ENCODE results near the gene BIN1. TPM values are rescaled to one million over a fixed set of nuclear protein-coding genes. Genes with fewer than 3 reads are reported as not detected.
A peak's percentile ranks its signal among the peaks of the same experiment; 100 is the strongest.

Gene BIN1
- total RNA-seq, 6 donors from 2014 or later, result 32.3 to 57.0 (median 42.9) TPM

DNA sequence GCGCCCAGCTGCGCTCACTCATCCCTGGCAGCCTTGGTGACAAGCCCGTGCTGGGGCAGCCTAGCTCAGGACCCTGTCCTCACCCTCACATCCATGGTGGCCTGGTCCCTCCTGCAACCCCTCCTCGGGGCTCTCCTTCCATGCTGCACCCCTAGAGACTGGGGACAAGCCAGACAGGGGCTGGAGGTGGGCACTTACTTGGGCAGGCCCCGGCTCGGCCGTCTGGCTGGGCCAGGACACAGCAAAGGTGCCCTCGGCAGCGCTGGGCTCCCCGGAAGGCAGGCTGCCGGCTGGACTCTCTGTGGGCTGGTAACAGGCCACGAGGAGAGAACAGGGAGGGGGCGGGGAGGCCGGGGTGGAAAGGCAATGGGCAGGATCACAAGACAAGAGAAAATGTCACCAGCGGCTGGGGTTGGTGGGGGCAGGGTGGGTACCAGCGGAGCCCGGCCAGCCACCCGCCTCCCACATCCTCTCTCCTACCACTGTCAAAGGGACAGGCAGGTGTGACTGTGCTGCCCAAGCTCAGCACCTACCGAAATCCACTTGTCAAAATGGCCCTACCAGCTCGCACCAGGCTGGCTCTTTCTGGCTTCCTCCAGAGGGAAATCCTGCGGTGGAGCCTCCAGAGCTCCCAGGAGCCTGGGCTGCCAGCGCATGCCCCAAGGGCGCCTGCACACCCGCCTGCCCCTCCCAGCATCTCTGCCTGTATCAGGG, 54.7 kb downstream of the BIN1 start:
- Histone ChIP-seq H3K9me3 (no peaks in the 10 kb centered on the region), H3K4me3 (no peak overlapping the region), H3K27ac (no peak overlapping the region), H3K27me3 (no peaks in the 10 kb centered on the region), H3K4me1 (peaks cover 3 to 6% (median 4%) of the 10 kb centered on the region in 4 donors), H3K36me3 (peaks cover 0 to 15% (median 7%) of the 10 kb centered on the region in 4 donors)
- TF ChIP-seq EP300 (IDR thresholded peaks at IDR 0.05) (no peak), POLR2A (IDR thresholded peaks at IDR 0.05) (no peak), POLR2AphosphoS5 (IDR thresholded peaks at IDR 0.05) (no peak)
- TF ChIP-seq, protein P1, sequence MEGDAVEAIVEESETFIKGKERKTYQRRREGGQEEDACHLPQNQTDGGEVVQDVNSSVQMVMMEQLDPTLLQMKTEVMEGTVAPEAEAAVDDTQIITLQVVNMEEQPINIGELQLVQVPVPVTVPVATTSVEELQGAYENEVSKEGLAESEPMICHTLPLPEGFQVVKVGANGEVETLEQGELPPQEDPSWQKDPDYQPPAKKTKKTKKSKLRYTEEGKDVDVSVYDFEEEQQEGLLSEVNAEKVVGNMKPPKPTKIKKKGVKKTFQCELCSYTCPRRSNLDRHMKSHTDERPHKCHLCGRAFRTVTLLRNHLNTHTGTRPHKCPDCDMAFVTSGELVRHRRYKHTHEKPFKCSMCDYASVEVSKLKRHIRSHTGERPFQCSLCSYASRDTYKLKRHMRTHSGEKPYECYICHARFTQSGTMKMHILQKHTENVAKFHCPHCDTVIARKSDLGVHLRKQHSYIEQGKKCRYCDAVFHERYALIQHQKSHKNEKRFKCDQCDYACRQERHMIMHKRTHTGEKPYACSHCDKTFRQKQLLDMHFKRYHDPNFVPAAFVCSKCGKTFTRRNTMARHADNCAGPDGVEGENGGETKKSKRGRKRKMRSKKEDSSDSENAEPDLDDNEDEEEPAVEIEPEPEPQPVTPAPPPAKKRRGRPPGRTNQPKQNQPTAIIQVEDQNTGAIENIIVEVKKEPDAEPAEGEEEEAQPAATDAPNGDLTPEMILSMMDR (IDR thresholded peaks at IDR 0.05), result no peak
- WGBS, 2 donors, result 85 to 88% methylated on average over 17 to 24 of the region's 24 CpGs
- ATAC-seq (ENCODE audit: low FRiP score in 2 of 2) (no peak), DNase-seq (peak in 1 of 2 donors; percentile 79)

DNA sequence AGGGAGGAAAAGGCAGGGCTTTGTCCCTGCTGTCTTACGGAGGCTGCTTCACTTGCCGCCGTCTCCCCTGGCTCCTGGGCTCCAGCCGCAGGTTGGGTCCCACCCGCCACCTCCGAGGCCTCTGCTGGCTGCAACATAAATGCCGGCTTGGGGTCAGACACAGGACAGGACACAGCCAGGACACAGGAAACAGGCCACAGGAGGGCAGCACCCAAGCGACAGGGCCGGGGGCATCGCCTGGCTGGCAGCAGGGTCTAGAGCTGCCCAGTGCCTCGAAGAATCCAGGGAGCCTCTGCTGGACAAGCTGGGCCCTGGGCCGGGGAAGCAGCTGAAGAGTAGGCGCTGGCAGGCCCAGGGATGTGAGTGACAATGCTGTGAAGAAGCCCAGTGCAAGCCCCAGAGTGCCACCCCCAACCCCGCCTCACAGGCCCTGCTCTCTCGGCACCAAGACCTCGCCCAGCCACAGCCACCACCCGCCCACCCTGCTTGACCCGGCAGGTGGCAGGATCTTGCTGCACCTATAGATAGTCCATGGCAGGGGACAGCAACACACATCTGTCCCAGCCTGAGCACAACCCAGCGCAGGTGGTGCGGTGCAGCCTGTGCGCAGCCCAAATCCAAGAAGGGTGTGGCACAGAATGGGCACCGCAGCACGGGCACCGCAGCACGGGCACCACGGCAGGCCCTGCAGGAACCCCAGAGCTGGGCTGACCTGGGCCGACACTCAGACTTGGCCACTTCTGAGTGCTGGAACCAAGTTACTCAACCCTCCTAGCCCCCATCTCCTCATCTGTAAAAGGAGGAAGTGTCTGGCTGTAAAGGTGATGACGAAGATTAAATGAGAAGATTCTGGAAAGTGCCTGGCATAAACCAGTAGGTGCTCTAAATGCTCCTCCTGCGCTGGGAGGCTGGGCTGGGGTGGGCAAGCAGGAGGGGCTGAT, 55.6 kb downstream of the BIN1 start:
- Histone ChIP-seq H3K27ac (no peak overlapping the region), H3K4me3 (no peak overlapping the region), H3K27me3 (no peaks in the 10 kb centered on the region), H3K36me3 (peaks cover 0 to 10% (median 5%) of the 10 kb centered on the region in 4 donors), H3K9me3 (no peaks in the 10 kb centered on the region), H3K4me1 (peaks cover 3 to 6% (median 4%) of the 10 kb centered on the region in 4 donors)
- no peak for ATAC-seq (ENCODE audit: low FRiP score in 2 of 2)
- DNase-seq, result peak in 1 of 2 donors; percentile 78
- TF ChIP-seq, protein P1 (IDR thresholded peaks at IDR 0.05), result no peak
- TF ChIP-seq POLR2A (IDR thresholded peaks at IDR 0.05) (no peak), EP300 (IDR thresholded peaks at IDR 0.05) (no peak), POLR2AphosphoS5 (IDR thresholded peaks at IDR 0.05) (no peak)
- WGBS, 2 donors, result 86 to 89% methylated on average over 22 to 26 of the region's 29 CpGs

DNA sequence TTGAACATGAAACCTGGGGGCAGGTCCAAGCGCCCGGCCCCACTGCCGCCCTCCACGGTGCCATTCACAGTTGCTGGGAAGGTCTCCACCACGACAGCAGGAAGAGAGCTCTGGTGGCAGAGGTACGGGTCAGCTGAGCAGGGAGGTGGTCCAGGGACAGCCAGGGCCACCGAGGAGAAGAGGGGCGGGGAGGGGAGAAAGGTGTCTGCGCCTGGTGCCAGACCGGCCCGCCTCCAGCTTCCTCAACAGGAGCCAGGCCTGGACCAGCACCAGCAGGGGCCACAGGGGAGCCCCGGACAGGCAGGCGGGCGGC, 56.2 kb downstream of the BIN1 start:
- Histone ChIP-seq H3K36me3 (peaks cover 0 to 10% (median 5%) of the 10 kb centered on the region in 4 donors), H3K9me3 (no peaks in the 10 kb centered on the region), H3K27me3 (no peaks in the 10 kb centered on the region), H3K4me3 (no peak overlapping the region), H3K27ac (no peak overlapping the region), H3K4me1 (peaks cover 3 to 6% (median 4%) of the 10 kb centered on the region in 4 donors)
- ATAC-seq (ENCODE audit: low FRiP score in 2 of 2) (no peak), DNase-seq (peak in 1 of 2 donors; percentile 75)
- WGBS, 2 donors, result 86% methylated on average over 8 to 11 of the region's 14 CpGs
- TF ChIP-seq, protein P1 (IDR thresholded peaks at IDR 0.05), result no peak
- TF ChIP-seq POLR2AphosphoS5 (IDR thresholded peaks at IDR 0.05), result no peak
- TF ChIP-seq POLR2A (IDR thresholded peaks at IDR 0.05), result no peak
- no peak for TF ChIP-seq EP300 (IDR thresholded peaks at IDR 0.05)

DNA sequence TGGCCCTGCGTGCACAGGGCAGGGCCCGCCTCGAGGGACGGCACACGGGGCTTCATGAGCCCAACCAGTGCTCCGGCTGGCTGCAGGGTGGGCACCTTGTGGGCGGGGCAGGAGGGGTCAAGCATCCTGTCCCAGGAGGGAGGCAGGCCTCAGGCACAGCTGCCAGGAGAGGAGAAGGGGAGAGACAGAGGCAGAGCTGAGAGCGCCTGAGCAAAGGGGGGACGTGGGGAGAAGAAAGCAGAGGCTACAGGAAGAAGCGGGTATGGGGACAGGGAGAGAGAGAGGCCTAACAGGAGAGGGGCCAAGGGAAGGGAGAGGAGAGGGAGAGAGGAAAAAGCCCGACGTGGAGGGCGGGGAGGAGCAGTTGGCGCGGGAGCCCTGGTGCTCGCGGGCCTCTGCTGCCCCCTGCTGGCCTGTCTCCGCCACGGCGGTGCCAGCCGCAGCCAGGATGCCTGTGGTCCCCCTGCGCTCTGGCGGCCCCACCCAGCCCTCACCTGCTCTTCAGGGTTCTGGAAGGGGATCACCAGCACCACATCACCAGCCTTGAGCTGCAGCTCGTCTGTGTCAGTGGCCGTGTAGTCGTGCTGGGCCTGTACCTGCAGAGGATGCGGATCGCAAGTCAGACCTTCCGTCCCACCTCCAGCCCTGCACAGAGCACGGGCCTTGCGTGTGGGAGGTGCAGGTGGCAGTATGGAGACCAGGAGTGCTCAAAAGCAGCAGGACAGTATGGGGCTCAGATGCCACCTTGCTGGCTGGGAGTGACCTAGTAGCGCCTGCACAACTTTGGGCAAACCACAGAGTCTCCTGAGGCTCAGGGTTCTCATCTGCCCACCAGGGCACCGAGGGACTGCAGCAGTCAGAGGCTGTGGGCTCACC, 56.8 kb downstream of the BIN1 start:
- ATAC-seq (ENCODE audit: low FRiP score in 2 of 2) (peak; percentile 61 to 73), DNase-seq (peak; percentile 62 to 93)
- no peak for TF ChIP-seq POLR2A (IDR thresholded peaks at IDR 0.05)
- TF ChIP-seq, protein P1 (IDR thresholded peaks at IDR 0.05), result peak; percentile 92 to 96 (median 94)
- TF ChIP-seq EP300 (IDR thresholded peaks at IDR 0.05), result no peak
- TF ChIP-seq POLR2AphosphoS5 (IDR thresholded peaks at IDR 0.05), result no peak
- H3K9me3 ChIP-seq, result no peaks in the 10 kb centered on the region
- peaks cover 0 to 10% (median 5%) of the 10 kb centered on the region in 4 donors for H3K36me3 ChIP-seq
- no peak overlapping the region for H3K27ac ChIP-seq
- no peaks in the 10 kb centered on the region for H3K27me3 ChIP-seq
- H3K4me1 ChIP-seq, result peaks cover 3 to 6% (median 4%) of the 10 kb centered on the region in 4 donors
- WGBS, 2 donors, result 36 to 45% methylated on average over 28 to 29 of the region's 33 CpGs
- no peak overlapping the region for H3K4me3 ChIP-seq
